ENCODE results near the gene SOCS4.

The SOCS4 gene

GRCh38 chr14:55084401-55085059, 57.5 kb downstream of the SOCS4 start:
- Histone ChIP-seq H3K36me3 (ENCODE audit: control insufficient read depth, insufficient read depth, low read length) (no peaks in the 10 kb centered on the region), H3K27me3 (replicated peaks; ENCODE audit: control insufficient read depth, insufficient read depth, low read length) (no peaks in the 10 kb centered on the region), H3K4me3 (replicated peaks; ENCODE audit: low read depth, low read length) (no peak overlapping the region)
- DNase-seq (ENCODE audit: extremely low read depth, insufficient read length): no peak
- no peak for TF ChIP-seq CTCF (IDR thresholded peaks at IDR 0.05; ENCODE audit: insufficient read depth, low read length, poor library complexity, severe bottlenecking)

GRCh38 chr14:55085060-55085660, 58.1 kb downstream of the SOCS4 start:
- TF ChIP-seq CTCF (IDR thresholded peaks at IDR 0.05; ENCODE audit: insufficient read depth, low read length, poor library complexity, severe bottlenecking): no peak
- no peak overlapping the region for H3K4me3 ChIP-seq (replicated peaks; ENCODE audit: low read depth, low read length)
- DNase-seq (ENCODE audit: extremely low read depth, insufficient read length): no peak
- H3K36me3 ChIP-seq (ENCODE audit: control insufficient read depth, insufficient read depth, low read length): no peaks in the 10 kb centered on the region
- no peaks in the 10 kb centered on the region for H3K27me3 ChIP-seq (replicated peaks; ENCODE audit: control insufficient read depth, insufficient read depth, low read length)

- no peaks in the 10 kb centered on the region for H3K27me3 ChIP-seq (replicated peaks; ENCODE audit: control insufficient read depth, insufficient read depth, low read length)
- TF ChIP-seq CTCF (IDR thresholded peaks at IDR 0.05; ENCODE audit: insufficient read depth, low read length, poor library complexity, severe bottlenecking): no peak
- no peaks in the 10 kb centered on the region for H3K36me3 ChIP-seq (ENCODE audit: control insufficient read depth, insufficient read depth, low read length)
- no peak for DNase-seq (ENCODE audit: extremely low read depth, insufficient read length)
- no peak overlapping the region for H3K4me3 ChIP-seq (replicated peaks; ENCODE audit: low read depth, low read length)
Observed at GRCh38 chr14:55086938-55087337, 59.9 kb downstream of the SOCS4 start.

- no peak for DNase-seq (ENCODE audit: extremely low read depth, insufficient read length)
- no peaks in the 10 kb centered on the region for H3K27me3 ChIP-seq (replicated peaks; ENCODE audit: control insufficient read depth, insufficient read depth, low read length)
- TF ChIP-seq CTCF (IDR thresholded peaks at IDR 0.05; ENCODE audit: insufficient read depth, low read length, poor library complexity, severe bottlenecking): no peak
Observed at GRCh38 chr14:55088356-55088755, 61.3 kb downstream of the SOCS4 start.

GRCh38 chr14:55092341-55092740, 65.3 kb downstream of the SOCS4 start:
- DNase-seq (ENCODE audit: extremely low read depth, insufficient read length): no peak
- no peaks in the 10 kb centered on the region for H3K27me3 ChIP-seq (replicated peaks; ENCODE audit: control insufficient read depth, insufficient read depth, low read length)
- H3K36me3 ChIP-seq (ENCODE audit: control insufficient read depth, insufficient read depth, low read length): no peaks in the 10 kb centered on the region
- no peak for TF ChIP-seq CTCF (IDR thresholded peaks at IDR 0.05; ENCODE audit: insufficient read depth, low read length, poor library complexity, severe bottlenecking)
- no peak overlapping the region for H3K4me3 ChIP-seq (replicated peaks; ENCODE audit: low read depth, low read length)

More at GRCh38 chr14:55088356-55088755, 61.3 kb downstream of the SOCS4 start:
- no peaks in the 10 kb centered on the region for H3K36me3 ChIP-seq (ENCODE audit: control insufficient read depth, insufficient read depth, low read length)
- no peak overlapping the region for H3K4me3 ChIP-seq (replicated peaks; ENCODE audit: low read depth, low read length)

Data from GM06990 (cell line).